GM10847 (cell line): ENCODE results near the gene IFIH1.

Source experiments
- POLR2A ChIP-seq: IDR thresholded peaks from 2 replicates; pipeline ENCODE4 v1.6.1; 2011; ENCODE audit not compliant: insufficient read length; ENCODE audit errors: extremely low read depth

IFIH1 gene

DNA sequence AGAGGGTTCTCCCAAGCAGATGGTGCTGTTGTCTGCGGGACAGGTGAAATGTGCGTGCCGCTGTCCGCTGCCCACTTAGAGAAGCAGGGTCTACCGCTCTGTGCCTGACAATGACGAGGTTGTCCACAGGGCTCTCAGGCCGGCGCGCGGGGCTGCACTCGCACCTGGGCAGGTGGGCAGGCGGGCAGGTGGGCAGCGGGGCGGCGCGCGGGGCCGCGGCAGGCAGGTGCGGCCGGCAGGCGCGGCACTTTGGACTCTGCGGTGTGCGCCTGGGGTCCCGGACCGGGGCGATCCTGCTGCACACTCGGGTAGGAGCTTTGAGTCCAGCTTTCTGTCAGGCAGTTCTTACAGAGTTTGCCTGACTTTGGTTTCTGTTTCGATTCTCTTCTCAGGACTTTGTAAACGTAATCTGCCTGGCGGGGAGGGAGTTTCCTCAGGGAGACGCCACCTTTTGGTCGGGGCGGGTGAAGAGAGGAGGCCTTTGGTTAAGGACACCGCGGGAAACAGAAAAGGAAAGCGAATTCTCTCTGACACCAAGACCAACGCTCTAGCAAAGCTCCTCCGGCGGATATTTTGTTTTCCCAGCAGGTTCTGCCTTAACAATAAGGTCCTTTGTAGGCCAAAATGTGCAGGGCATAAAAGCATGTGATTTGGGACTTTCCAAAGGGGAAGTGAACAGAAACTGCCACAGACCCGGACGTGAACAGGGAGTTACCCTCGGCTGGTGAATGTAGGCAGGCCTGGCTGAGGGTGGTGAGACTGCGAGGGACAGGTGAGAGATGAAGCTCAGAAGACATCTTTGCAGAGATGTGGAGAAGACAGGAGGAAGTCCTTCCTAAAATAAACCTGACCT, at the start of gene IFIH1:
Gene IFIH1, minus strand, starts transcription at position 357 of the 853 bp plus-strand sequence. CDS start 377 bp downstream, outside the sequence.
- peak; percentile 48 for TF ChIP-seq POLR2A

DNA sequence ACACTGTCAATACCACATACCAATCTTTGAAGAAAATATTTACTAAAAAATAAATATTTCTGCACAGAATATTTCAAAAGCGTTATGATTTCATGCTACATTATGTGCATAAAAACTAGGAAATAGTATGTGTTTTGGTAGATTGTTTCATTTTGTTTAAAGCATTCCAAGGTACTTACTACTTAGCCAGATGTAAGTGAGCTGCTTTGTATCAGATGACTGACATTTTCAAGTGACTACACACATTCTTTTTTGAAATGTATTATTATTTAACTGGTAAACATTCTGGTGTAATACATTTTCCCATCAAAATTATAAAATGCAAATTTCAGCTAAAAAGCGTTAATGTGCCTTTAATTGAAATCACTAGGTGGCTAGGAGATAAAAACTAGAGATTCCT, 46.9 kb upstream of the IFIH1 start:
- TF ChIP-seq POLR2A, result no peak

DNA sequence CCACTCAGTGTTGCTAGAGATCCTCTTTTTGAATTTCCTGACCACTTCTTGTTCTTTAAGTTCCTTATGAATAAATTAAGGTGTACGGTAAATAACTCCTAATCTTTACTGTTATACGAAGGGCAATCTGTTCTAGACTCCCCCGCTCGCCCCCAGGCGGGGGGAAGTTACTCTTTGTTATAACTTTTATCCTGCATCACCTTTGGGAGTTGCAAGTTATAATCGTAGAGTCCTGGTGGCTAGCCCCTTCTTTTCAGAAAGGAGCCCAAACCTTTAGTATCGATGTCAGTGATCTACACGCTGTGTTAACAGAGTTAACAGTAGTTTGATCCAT, 26.1 kb upstream of the IFIH1 start:
- no peak for TF ChIP-seq POLR2A

DNA sequence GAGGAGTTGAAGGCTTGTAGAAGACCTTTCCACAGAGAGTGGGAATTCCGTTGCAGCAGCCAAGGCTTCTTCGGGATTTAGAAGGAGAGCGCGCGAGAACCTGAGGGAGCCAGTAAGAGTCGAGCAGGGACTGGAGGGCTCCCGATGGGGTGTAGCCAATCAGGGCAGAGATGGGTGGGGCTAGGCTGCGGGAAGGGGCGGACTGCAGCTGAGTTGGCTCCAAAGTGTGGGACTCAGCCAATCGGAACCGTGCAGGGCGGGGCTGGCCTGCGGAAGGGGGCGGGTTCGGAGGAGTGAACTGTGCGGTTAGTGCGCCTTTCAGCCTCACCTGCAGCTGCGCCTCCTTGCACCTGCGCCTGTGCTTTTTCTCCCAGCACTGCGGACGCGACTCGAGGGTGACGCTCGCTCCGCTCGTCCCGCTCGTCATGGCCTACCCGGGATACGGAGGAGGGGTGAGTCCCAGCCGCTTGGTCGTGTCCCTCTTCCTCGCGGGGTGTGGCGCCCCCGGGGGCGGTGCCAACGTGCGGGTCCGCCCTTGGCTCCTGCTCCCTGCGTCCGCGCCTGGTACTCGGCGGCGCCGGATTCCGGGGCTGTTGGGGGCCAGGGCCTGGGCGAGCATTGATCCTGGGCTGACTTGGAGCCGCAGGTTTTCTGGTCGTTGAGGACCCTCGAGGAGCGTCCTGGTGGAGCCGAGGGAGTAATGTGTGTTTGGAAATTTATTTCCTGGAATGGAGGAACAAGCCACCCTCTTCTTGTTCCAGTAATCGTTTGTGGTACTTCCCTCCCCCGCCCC, 25.5 kb upstream of the IFIH1 start, which contains the start of gene GCA:
Gene GCA, plus strand, starts transcription at position 309 of the 793 bp plus-strand sequence. Its CDS starts 117 bp downstream, at position 426.
- peak; percentile 60 for TF ChIP-seq POLR2A

DNA sequence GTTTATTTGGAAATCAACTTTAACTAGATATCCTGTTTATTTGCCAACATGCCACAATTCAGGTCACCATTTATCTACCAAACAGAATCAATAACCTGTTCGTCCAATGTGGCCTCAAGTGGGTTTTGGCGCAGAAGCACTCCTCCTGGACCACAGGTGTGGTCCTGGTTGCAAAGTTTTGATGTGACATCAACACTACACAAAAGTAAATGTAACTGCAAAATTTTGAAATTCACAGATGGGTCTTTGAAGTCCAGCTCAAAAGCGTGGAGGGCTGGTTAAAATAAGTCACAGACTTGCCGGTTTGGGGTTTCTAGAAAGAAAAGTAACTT, 25.0 kb upstream of the IFIH1 start:
- no peak for TF ChIP-seq POLR2A

DNA sequence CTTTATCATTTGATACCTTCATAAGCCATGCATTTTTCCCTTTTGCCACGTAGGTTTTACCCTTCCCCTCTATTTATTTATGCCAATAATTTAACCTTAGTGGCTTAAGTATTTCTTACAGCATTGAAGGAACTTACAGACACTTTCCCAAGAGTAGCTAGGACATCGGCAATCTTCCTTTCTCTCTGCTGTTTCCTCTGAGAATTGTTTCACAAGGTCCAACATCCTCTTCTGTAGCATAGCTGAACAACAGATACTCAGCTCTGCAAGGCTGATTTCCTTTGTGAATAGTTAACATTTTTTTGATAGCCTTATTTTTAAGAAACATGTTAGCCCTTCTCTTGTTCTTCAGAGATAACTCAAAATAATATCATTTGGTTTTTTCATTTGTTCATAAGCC, 24.4 kb upstream of the IFIH1 start:
- no peak for TF ChIP-seq POLR2A

DNA sequence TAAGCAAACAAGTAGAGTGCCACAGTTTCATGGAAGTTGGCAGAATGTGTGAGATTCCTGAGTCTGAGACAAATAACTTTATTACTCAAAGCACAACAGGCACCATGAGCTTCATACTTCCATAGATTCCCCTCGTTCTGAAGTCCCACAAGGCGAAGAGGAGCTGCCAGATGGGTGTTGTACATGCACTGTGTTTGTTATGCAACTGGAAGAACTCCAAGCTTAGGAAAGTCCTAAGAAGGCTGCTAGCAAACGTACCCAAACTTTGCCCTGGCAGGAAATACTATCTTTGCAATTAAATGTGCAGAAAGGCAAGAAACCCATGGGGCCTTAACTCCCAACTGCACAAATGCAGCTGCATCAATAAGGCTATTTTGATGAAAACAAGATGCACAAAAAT, 23.8 kb upstream of the IFIH1 start:
- no peak for TF ChIP-seq POLR2A

DNA sequence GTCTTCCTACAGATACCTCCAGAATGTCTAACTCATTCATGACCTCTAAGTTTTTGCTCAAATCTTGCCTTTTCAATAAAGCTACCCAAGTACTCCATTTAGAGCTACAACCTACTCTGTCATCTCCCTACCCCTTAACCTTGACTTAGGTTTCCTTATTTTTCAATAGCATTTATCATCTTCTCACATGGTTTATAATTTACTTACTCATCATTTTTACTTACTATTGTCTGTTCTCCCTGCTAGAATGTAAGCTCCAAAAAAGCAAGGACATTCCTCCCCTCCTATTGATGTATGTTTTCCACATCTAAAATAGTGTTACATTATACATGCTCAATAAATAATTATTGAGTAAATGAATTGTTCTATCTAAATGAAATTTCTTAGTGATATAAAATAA, 22.3 kb upstream of the IFIH1 start:
- no peak for TF ChIP-seq POLR2A

DNA sequence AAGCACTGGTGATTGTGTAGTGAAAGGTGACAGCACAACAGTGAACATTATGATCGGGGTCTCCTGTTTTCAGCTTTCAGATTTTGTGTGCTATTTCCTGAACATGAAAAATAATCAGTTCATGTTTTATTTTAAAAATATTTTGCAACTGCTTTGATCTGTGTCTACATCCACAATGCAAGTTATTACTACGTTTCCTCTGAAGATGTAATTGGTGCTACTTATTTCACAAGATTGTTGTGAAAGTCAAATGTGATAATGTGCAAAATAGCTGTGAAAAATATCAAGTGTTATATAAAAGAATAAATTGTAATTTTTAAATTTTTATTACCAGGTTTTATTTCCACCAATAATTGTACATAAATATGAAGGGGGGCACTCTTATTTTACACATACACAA, 19.4 kb upstream of the IFIH1 start:
- TF ChIP-seq POLR2A, result no peak

DNA sequence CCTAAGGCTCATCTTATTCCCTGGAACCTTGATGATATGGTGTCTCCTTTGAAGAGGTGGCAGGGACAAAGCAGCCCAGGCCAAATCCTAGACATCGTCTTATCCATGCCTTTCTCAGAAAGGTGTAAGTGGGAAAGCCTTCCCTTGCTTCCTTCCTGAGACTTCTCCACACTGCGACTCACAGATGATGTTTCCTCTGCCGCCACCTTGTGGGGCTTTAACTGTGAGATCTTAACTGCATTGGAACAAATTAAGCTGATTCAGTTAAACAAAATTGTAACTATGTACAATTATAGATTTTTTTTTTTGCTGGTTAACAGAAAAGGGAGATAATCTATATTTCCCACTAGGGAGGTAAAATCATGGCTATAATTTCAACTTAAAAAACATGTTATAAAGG, 15.5 kb upstream of the IFIH1 start:
- no peak for TF ChIP-seq POLR2A

DNA sequence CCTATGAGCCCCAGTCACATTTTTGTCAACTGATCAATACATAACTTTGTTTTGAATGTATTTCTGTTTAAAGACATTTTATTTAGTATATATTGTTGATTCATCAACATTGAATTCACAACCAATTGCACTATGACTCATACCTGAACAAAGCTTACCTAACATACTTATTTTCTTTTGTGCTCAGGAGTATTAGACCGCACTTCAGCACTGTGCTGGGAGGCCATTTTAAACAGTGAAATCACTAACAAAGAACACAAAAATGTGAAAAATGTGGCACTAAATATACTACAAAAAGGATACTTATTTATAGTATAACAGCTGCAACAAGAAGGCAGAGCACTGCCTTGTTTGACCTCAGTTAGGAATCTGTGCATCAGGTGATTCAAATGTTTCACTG, 12.4 kb upstream of the IFIH1 start:
- TF ChIP-seq POLR2A, result no peak

DNA sequence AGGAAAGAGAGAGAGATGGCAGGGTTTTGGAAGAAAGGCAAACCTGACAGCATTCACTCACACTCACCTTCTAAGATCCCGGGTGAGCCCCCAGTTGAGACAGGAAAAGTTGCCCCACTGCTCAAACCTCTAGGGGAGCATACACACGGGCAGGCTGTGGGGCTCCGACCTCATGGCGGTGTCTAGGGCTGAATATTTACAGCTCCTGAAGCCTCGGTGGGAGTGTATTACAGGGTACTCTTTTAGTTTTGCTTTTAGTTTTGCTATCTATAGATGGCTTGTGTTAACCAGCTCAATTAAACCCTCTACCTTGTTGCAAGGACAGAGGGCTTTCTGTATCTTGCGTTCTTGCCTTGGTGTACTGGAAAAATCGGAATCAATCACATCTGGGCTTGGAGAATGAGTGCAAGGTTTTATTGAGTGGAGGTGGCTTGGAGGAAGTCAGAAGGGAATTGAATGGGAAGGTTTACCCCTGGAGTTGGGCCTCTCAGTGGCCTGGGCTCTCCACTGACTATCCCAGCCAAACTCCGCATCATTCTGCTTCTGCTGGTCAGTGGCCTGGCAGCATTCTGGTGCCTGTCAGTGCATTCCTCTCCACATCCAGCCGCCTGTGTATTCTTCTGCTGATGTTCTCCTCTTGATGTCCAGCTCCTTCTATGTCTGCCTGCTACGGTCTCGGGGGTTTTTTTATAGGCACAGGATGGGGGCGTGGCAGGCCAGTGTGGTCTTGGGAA, 10.1 kb upstream of the IFIH1 start:
- no peak for TF ChIP-seq POLR2A

DNA sequence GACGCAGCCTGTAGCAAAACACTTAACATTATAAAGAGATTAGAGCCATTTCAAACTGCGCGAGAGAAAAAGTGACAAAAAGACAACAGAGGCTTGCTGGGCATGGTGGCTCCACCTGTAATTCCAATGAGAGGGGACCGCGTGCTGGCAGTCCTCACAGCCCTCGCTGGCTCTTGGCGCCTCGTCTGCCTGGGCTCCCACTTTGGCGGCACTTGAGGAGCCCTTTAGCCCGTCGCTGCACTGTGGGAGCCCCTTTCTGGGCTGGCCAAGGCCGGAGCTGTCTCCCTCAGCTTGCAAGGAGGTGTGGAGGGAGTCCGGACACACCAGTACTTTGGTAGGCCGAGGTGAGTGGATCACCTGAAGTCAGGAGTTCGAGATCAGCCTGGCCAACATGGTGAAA, 9.3 kb upstream of the IFIH1 start:
- TF ChIP-seq POLR2A, result no peak

DNA sequence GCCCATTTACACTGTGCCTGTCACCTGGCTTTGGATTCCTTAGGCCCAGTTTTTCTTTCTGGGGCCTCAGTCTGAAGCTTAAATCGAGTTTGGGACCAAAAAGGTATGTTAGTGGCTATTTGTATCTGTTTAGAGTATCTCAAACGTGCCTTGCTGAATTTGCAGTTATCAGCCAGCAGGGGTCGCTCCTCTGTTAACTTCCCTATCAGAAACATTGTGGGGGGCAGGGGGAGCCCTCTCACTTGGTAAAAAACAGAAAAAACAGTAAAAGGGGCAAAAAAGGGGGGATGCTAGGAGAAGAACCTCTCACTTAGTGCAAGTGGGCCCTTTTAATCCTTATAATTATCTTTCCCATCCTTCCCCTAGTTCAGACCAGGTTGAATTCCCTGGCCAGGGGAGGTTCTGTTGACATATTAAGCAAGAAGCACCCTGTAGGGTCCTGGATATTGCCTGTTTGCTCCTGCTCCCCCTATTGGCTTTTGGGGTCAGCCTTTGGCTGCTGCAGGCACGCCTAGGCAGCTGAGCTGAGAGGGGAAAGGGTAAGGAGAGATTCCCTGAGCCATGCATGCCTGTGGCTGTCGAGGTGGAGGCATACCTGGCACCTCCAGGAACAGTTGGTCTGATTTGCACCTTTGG, 8.8 kb upstream of the IFIH1 start:
- TF ChIP-seq POLR2A, result no peak

DNA sequence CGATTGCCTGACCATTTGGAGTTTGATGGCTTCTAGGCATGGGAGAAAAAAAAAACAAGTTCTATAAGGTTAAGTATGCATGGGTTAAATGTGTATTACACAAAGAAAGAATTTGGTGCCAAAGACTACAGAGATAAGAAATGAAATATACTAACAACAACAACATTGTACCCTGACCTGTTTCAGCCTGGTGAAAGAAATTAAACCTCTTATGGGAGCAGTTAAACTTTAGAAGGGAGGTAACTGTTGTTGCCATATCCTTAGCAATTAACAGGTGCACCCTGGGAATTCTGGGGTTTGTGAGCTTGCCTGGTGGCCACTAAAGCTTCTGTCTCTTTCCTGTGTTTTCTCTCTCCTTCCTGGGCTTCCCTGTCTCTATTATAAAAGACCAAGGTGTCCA, 6.5 kb upstream of the IFIH1 start:
- TF ChIP-seq POLR2A, result no peak
